ENCODE data around the gene KCNB1. TPM values are rescaled to one million over a fixed set of nuclear protein-coding genes. Genes with fewer than 3 reads are reported as not detected.

The KCNB1 gene
- total RNA-seq, 1 donor from 2014 or later = 2.8 TPM

GRCh38 chr20:49432550-49432949 lies 49.9 kb downstream of the KCNB1 start:
- Mint-ChIP-seq H3K27ac (ENCODE audit: unreplicated experiment) (no peak overlapping the region), H3K27me3 (ENCODE audit: low read depth) (peaks cover 34% of the 10 kb centered on the region), H3K9me3 (no peaks in the 10 kb centered on the region), H3K4me3 (no peak overlapping the region), H3K4me1 (no peaks in the 10 kb centered on the region), H3K36me3 (ENCODE audit: low read depth) (no peaks in the 10 kb centered on the region)
- no peak for TF ChIP-seq CTCF (conservative IDR thresholded peaks at IDR 0.05)
- no peak for DNase-seq (ENCODE audit: low read depth, low spot score)

- Mint-ChIP-seq H3K36me3 (ENCODE audit: low read depth) (no peaks in the 10 kb centered on the region), H3K4me3 (no peak overlapping the region), H3K4me1 (no peaks in the 10 kb centered on the region), H3K9me3 (no peaks in the 10 kb centered on the region), H3K27ac (ENCODE audit: unreplicated experiment) (no peak overlapping the region), H3K27me3 (ENCODE audit: low read depth) (peaks cover 23% of the 10 kb centered on the region)
- no peak for TF ChIP-seq CTCF (conservative IDR thresholded peaks at IDR 0.05)
- no peak for DNase-seq (ENCODE audit: low read depth, low spot score)
Measured at GRCh38 chr20:49431329-49431728, 51.1 kb downstream of the KCNB1 start.

- no peak for DNase-seq (ENCODE audit: low read depth, low spot score)
- H3K36me3 Mint-ChIP-seq (ENCODE audit: low read depth) = no peaks in the 10 kb centered on the region
- TF ChIP-seq CTCF (conservative IDR thresholded peaks at IDR 0.05) = no peak
- H3K4me3 Mint-ChIP-seq = no peak overlapping the region
- H3K4me1 Mint-ChIP-seq = no peaks in the 10 kb centered on the region
- H3K27me3 Mint-ChIP-seq (ENCODE audit: low read depth) = peaks cover 23% of the 10 kb centered on the region
- H3K27ac Mint-ChIP-seq (ENCODE audit: unreplicated experiment) = no peak overlapping the region
- no peaks in the 10 kb centered on the region for H3K9me3 Mint-ChIP-seq
Measured at GRCh38 chr20:49430320-49430719, 52.1 kb downstream of the KCNB1 start.

- no peak overlapping the region for H3K4me3 Mint-ChIP-seq
- TF ChIP-seq CTCF (conservative IDR thresholded peaks at IDR 0.05) = no peak
- no peaks in the 10 kb centered on the region for H3K36me3 Mint-ChIP-seq (ENCODE audit: low read depth)
- H3K4me1 Mint-ChIP-seq = peaks cover 4% of the 10 kb centered on the region
- H3K27ac Mint-ChIP-seq (ENCODE audit: unreplicated experiment) = no peak overlapping the region
- peaks cover 26% of the 10 kb centered on the region for H3K27me3 Mint-ChIP-seq (ENCODE audit: low read depth)
- no peaks in the 10 kb centered on the region for H3K9me3 Mint-ChIP-seq
- no peak for DNase-seq (ENCODE audit: low read depth, low spot score)
Measured at GRCh38 chr20:49427751-49428518, 54.5 kb downstream of the KCNB1 start.

- no peaks in the 10 kb centered on the region for H3K9me3 Mint-ChIP-seq
- no peak for DNase-seq (ENCODE audit: low read depth, low spot score)
- no peak for TF ChIP-seq CTCF (conservative IDR thresholded peaks at IDR 0.05)
- peaks cover 24% of the 10 kb centered on the region for H3K27me3 Mint-ChIP-seq (ENCODE audit: low read depth)
- H3K4me1 Mint-ChIP-seq = peaks cover 4% of the 10 kb centered on the region
- H3K27ac Mint-ChIP-seq (ENCODE audit: unreplicated experiment) = no peak overlapping the region
- H3K36me3 Mint-ChIP-seq (ENCODE audit: low read depth) = no peaks in the 10 kb centered on the region
- no peak overlapping the region for H3K4me3 Mint-ChIP-seq
Measured at GRCh38 chr20:49426873-49427272, 55.6 kb downstream of the KCNB1 start.

Measured in neural crest cell (in vitro differentiated cells).